HUES48 (cell line): ENCODE measurements around the gene RCBTB2.
"Not testable (repeated sequence)": the region's sequence is repeated elsewhere in the genome, so short reads cannot be mapped to it uniquely, and the experiment has no call there.

Experiments
- H3K27ac ChIP-seq: one replicate; pipeline ENCODE4 v1.7.0; 2013; ENCODE audit warnings: low read depth, low read length, inconsistent platforms
- H3K27me3 ChIP-seq: 2 replicates; pipeline ENCODE4 v1.6.1; 2013; ENCODE audit warnings: mild to moderate bottlenecking, low read length; ENCODE audit not compliant: control insufficient read depth, insufficient read depth
- H3K36me3 ChIP-seq: 2 replicates; pipeline ENCODE4 v1.6.1; 2013; ENCODE audit warnings: low read length; ENCODE audit not compliant: control insufficient read depth, insufficient read depth
- H3K4me1 ChIP-seq: 2 replicates; pipeline ENCODE4 v1.6.1; 2013; ENCODE audit warnings: mild to moderate bottlenecking, low read length; ENCODE audit not compliant: control insufficient read depth, insufficient read depth
- H3K4me3 ChIP-seq: 2 replicates; pipeline ENCODE4 v1.5.1; 2013; ENCODE audit warnings: mild to moderate bottlenecking, low read depth, low read length
- H3K9ac ChIP-seq: 2 replicates; pipeline ENCODE4 v1.6.1; 2013; ENCODE audit warnings: mild to moderate bottlenecking, low read depth, low read length, moderate library complexity
- H3K9me3 ChIP-seq: 2 replicates; pipeline ENCODE4 v1.6.1; 2013; ENCODE audit warnings: low read length; ENCODE audit not compliant: control insufficient read depth, insufficient read depth

The RCBTB2 gene

GRCh38 chr13:48477191-48477855 is 55.6 kb downstream of the RCBTB2 start:
- no peaks in the 10 kb centered on the region for H3K9me3 ChIP-seq
- H3K27ac ChIP-seq, result no peak overlapping the region
- H3K4me1 ChIP-seq, result no peaks in the 10 kb centered on the region
- no peak overlapping the region for H3K4me3 ChIP-seq
- no peaks in the 10 kb centered on the region for H3K27me3 ChIP-seq
- no peak overlapping the region for H3K9ac ChIP-seq
- H3K36me3 ChIP-seq, result peaks cover 11% of the 10 kb centered on the region

- no peaks in the 10 kb centered on the region for H3K27me3 ChIP-seq
- no peaks in the 10 kb centered on the region for H3K4me1 ChIP-seq
- H3K9ac ChIP-seq, result no peak overlapping the region
- peaks cover 11% of the 10 kb centered on the region for H3K36me3 ChIP-seq
- H3K4me3 ChIP-seq, result no peak overlapping the region
- no peaks in the 10 kb centered on the region for H3K9me3 ChIP-seq
- no peak overlapping the region for H3K27ac ChIP-seq
Measured at GRCh38 chr13:48476686-48477085, 56.2 kb downstream of the RCBTB2 start.

- no peak overlapping the region for H3K27ac ChIP-seq
- peaks cover 11% of the 10 kb centered on the region for H3K36me3 ChIP-seq
- H3K4me3 ChIP-seq, result no peak overlapping the region
- H3K27me3 ChIP-seq, result no peaks in the 10 kb centered on the region
- H3K9ac ChIP-seq, result no peak overlapping the region
- H3K4me1 ChIP-seq, result no peaks in the 10 kb centered on the region
- no peaks in the 10 kb centered on the region for H3K9me3 ChIP-seq
Measured at GRCh38 chr13:48476215-48476614, 56.7 kb downstream of the RCBTB2 start.

GRCh38 chr13:48475230-48475629 is 57.6 kb downstream of the RCBTB2 start:
- no peaks in the 10 kb centered on the region for H3K27me3 ChIP-seq
- H3K4me1 ChIP-seq, result no peaks in the 10 kb centered on the region
- H3K27ac ChIP-seq, result no peak overlapping the region
- H3K9me3 ChIP-seq, result no peaks in the 10 kb centered on the region
- H3K4me3 ChIP-seq, result no peak overlapping the region
- H3K36me3 ChIP-seq, result peaks cover 10% of the 10 kb centered on the region
- no peak overlapping the region for H3K9ac ChIP-seq

GRCh38 chr13:48457578-48458242 is 75.2 kb downstream of the RCBTB2 start:
- Histone ChIP-seq H3K27ac (no peak overlapping the region), H3K4me1 (peaks cover 4% of the 10 kb centered on the region; the same call in 1 of the 2 replicates), H3K9ac (no peak overlapping the region), H3K4me3 (no peak overlapping the region), H3K36me3 (peaks cover 8% of the 10 kb centered on the region), H3K9me3 (no peaks in the 10 kb centered on the region), H3K27me3 (no peaks in the 10 kb centered on the region)

- H3K27me3 ChIP-seq, result no peaks in the 10 kb centered on the region
- peaks cover 4% of the 10 kb centered on the region; the same call in 1 of the 2 replicates for H3K4me1 ChIP-seq
- no peak overlapping the region for H3K4me3 ChIP-seq
- H3K36me3 ChIP-seq, result peaks cover 8% of the 10 kb centered on the region
- no peak overlapping the region for H3K9ac ChIP-seq
- H3K9me3 ChIP-seq, result no peaks in the 10 kb centered on the region
- H3K27ac ChIP-seq, result no peak overlapping the region
Measured at GRCh38 chr13:48456546-48456945, 76.3 kb downstream of the RCBTB2 start.

GRCh38 chr13:48451196-48451595 is 81.7 kb downstream of the RCBTB2 start:
- not testable (repeated sequence) for H3K36me3 ChIP-seq, H3K9ac ChIP-seq, H3K4me1 ChIP-seq, H3K27me3 ChIP-seq, H3K9me3 ChIP-seq, H3K27ac ChIP-seq, H3K4me3 ChIP-seq

GRCh38 chr13:48449656-48450055 is 83.2 kb downstream of the RCBTB2 start:
- Histone ChIP-seq H3K4me1 (peaks cover 4% of the 10 kb centered on the region; the same call in 1 of the 2 replicates), H3K27me3 (no peaks in the 10 kb centered on the region), H3K4me3 (no peak overlapping the region), H3K27ac (no peak overlapping the region), H3K9me3 (no peaks in the 10 kb centered on the region), H3K9ac (no peak overlapping the region), H3K36me3 (no peaks in the 10 kb centered on the region)

- H3K27me3 ChIP-seq, result no peaks in the 10 kb centered on the region
- no peak overlapping the region for H3K9ac ChIP-seq
- H3K4me1 ChIP-seq, result peaks cover 4% of the 10 kb centered on the region; the same call in 1 of the 2 replicates
- H3K27ac ChIP-seq, result no peak overlapping the region
- H3K9me3 ChIP-seq, result no peaks in the 10 kb centered on the region
- H3K4me3 ChIP-seq, result no peak overlapping the region
- no peaks in the 10 kb centered on the region for H3K36me3 ChIP-seq
Measured at GRCh38 chr13:48448959-48449614, 83.8 kb downstream of the RCBTB2 start.

GRCh38 chr13:48448285-48448958 is 84.5 kb downstream of the RCBTB2 start:
- H3K9ac ChIP-seq, result no peak overlapping the region
- H3K27me3 ChIP-seq, result no peaks in the 10 kb centered on the region
- H3K27ac ChIP-seq, result no peak overlapping the region
- H3K36me3 ChIP-seq, result no peaks in the 10 kb centered on the region
- H3K9me3 ChIP-seq, result no peaks in the 10 kb centered on the region
- peaks cover 2% of the 10 kb centered on the region; the same call in 1 of the 2 replicates for H3K4me1 ChIP-seq
- H3K4me3 ChIP-seq, result no peak overlapping the region

- H3K27me3 ChIP-seq, result no peaks in the 10 kb centered on the region
- H3K9ac ChIP-seq, result no peak overlapping the region
- no peaks in the 10 kb centered on the region for H3K4me1 ChIP-seq
- no peaks in the 10 kb centered on the region for H3K9me3 ChIP-seq
- H3K4me3 ChIP-seq, result no peak overlapping the region
- no peaks in the 10 kb centered on the region for H3K36me3 ChIP-seq
- H3K27ac ChIP-seq, result no peak overlapping the region
Measured at GRCh38 chr13:48446464-48446863, 86.4 kb downstream of the RCBTB2 start.
